ENCODE data around the gene UBQLN4.
A peak's percentile ranks its signal among the peaks of the same experiment; 100 is the strongest.

The UBQLN4 gene

GRCh38 chr1:156100205-156100995, 46.8 kb upstream of the UBQLN4 start (continued):
- TF ChIP-seq ZNF639 (tag by site-specific recombination; IDR thresholded peaks at IDR 0.05) (no peak), ZNF596 (tag by site-specific recombination; IDR thresholded peaks at IDR 0.05) (no peak), ZNF146 (tag by site-specific recombination; IDR thresholded peaks at IDR 0.05) (no peak), ZNF112 (tag by site-specific recombination; IDR thresholded peaks at IDR 0.05) (no peak), ZNF391 (tag by site-specific recombination; IDR thresholded peaks at IDR 0.05; ENCODE audit: borderline replicate concordance, low read depth) (no peak), ZNF664 (tag by site-specific recombination; IDR thresholded peaks at IDR 0.05) (no peak), ZNF138 (tag by site-specific recombination; IDR thresholded peaks at IDR 0.05; ENCODE audit: borderline replicate concordance) (no peak), PRDM4 (tag by site-specific recombination; IDR thresholded peaks at IDR 0.05) (no peak), ZNF157 (tag by site-specific recombination; IDR thresholded peaks at IDR 0.05) (no peak), ZNF621 (tag by site-specific recombination; IDR thresholded peaks at IDR 0.05) (no peak), INSM2 (tag by site-specific recombination; IDR thresholded peaks at IDR 0.05) (no peak), ZBTB20 (tag by site-specific recombination; IDR thresholded peaks at IDR 0.05) (no peak), ZNF580 (tag by site-specific recombination; IDR thresholded peaks at IDR 0.05) (no peak), TRIM28 (IDR thresholded peaks at IDR 0.05; ENCODE audit: borderline replicate concordance, low read length) (no peak), YY1 (tag by site-specific recombination; IDR thresholded peaks at IDR 0.05) (no peak), ZNF366 (tag by site-specific recombination; conservative IDR thresholded peaks at IDR 0.05) (peak; percentile 40), ZBTB21 (tag by site-specific recombination; IDR thresholded peaks at IDR 0.05) (no peak), SP2 (tag by site-specific recombination; IDR thresholded peaks at IDR 0.05) (no peak), SP3 (tag by site-specific recombination; IDR thresholded peaks at IDR 0.05) (no peak), SP7 (tag by site-specific recombination; IDR thresholded peaks at IDR 0.05) (no peak), ZNF341 (tag by site-specific recombination; IDR thresholded peaks at IDR 0.05; ENCODE audit: low read depth) (no peak), WT1 (tag by site-specific recombination; IDR thresholded peaks at IDR 0.05) (peak; percentile 67), ZNF76 (tag by site-specific recombination; IDR thresholded peaks at IDR 0.05; ENCODE audit: borderline replicate concordance, low read depth) (no peak), KLF9 (tag by site-specific recombination; IDR thresholded peaks at IDR 0.05; ENCODE audit: low read depth) (no peak), ZNF140 (tag by site-specific recombination; IDR thresholded peaks at IDR 0.05) (no peak), ZSCAN5A (tag by site-specific recombination; IDR thresholded peaks at IDR 0.05) (no peak), KLF7 (tag by site-specific recombination; IDR thresholded peaks at IDR 0.05; ENCODE audit: borderline replicate concordance) (no peak), ZNF398 (tag by site-specific recombination; IDR thresholded peaks at IDR 0.05) (no peak), HOXD13 (CRISPR knock-in tag; IDR thresholded peaks at IDR 0.05; ENCODE audit: borderline replicate concordance) (no peak), ZFHX2 (tag by site-specific recombination; conservative IDR thresholded peaks at IDR 0.05) (peak; percentile 67), ZNF488 (tag by site-specific recombination; IDR thresholded peaks at IDR 0.05) (no peak), ZNF121 (tag by site-specific recombination; IDR thresholded peaks at IDR 0.05) (no peak)
